Uterus (tissue), 2 donors: ENCODE results near the gene MUSTN1.

ENCODE experiments used
- CTCF ChIP-seq, 4 experiments: fragments of 200-600 bp in 2 of 4; fragments of 450-650 bp in 2 of 4; sonication (generic) in 2 of 4; IDR thresholded peaks; one replicate each; pipeline ENCODE4 v1.5.1; 2016 to 2019; ENCODE audit warnings: antibody characterized with exemption in 4 of 4, mild to moderate bottlenecking in 2 of 4, moderate library complexity in 1 of 4
- POLR2A ChIP-seq, 2 donors: fragments of 450-650 bp; IDR thresholded peaks; one replicate each; pipeline ENCODE4 v1.6.1; 2016; ENCODE audit warnings: antibody characterized with exemption in 2 of 2, mild to moderate bottlenecking in 1 of 2, moderate library complexity in 1 of 2

DNA sequence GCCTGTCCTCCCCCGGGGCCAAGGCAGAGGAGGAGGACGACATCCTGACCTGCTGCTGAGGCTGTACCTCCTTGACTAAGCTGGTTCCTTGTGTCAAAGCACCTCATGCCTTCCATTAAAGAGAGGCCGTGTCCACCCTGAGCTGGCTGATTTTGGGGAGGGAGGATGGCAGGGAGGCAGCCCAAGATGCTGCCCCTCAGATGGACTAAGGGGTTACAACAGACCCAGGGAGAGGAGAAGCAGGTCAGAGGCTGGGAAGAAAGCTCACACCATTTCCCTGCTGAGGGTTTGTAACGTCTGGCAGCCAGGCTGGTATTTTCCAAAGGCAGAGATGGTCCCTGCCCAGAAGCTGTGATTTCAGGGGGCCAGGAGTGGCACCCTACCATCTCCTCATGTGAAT, 42.9 kb downstream of the MUSTN1 start:
- TF ChIP-seq CTCF (IDR thresholded peaks at IDR 0.05) (no peak), POLR2A (IDR thresholded peaks at IDR 0.05) (no peak)
